Measurements from ENCODE around the gene LRRC36. TPM values are rescaled to one million over a fixed set of nuclear protein-coding genes. Genes with fewer than 3 reads are reported as not detected.
"Not testable (repeated sequence)": the region's sequence is repeated elsewhere in the genome, so short reads cannot be mapped to it uniquely, and the experiment has no call there.

The LRRC36 gene
- polyA plus RNA-seq, 1 donor from 2014 or later: not detected

DNA sequence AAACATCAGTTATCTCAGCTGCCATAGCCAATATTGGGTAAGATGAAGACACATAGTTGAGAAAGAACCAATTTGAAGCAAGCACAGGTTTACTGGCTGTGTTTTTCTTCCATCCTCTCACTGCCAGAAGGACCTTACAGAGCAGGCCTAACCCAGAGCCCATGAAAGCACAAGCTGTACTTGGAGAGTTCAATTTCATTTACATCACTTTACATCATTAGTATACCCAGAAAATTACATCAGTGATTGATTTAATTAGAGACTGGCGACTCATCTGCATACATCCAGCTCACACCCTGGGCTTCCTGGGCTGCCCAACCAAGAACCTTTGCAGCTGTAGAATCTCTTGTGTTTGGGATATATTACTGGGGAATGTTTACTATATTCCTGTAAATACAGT lies 23.7 kb downstream of the LRRC36 start:
- peaks cover 0 to 1% (median 0%) of the 10 kb centered on the region in 3 donors for H3K4me1 Mint-ChIP-seq
- H3K9me3 Mint-ChIP-seq: no peaks in the 10 kb centered on the region
- H3K4me3 Mint-ChIP-seq: no peak overlapping the region
- no peak overlapping the region for H3K27ac Mint-ChIP-seq
- H3K27me3 Mint-ChIP-seq: no peaks in the 10 kb centered on the region
- H3K36me3 Mint-ChIP-seq: no peaks in the 10 kb centered on the region

DNA sequence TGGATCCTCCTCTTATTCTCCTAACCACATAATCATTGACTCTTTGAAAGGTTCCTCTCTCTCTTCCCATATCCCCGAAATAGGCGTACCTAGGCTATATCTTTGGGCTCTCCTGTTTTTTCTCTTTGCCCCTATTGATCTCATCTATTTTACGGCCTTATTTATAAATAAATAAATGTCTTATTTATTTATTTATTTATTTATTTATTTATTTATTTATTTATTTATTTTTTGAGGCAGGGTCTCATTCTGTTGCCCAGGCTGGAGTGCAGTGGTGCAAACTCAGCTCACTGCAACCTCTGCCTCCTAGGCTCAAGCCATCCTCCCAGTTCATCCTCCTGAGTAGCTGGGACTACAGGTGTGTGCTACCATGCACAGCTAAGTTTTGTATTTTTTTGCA lies 25.8 kb downstream of the LRRC36 start:
- H3K9me3 Mint-ChIP-seq, H3K27ac Mint-ChIP-seq, H3K36me3 Mint-ChIP-seq, H3K4me1 Mint-ChIP-seq, H3K27me3 Mint-ChIP-seq, H3K4me3 Mint-ChIP-seq: not testable (repeated sequence)

DNA sequence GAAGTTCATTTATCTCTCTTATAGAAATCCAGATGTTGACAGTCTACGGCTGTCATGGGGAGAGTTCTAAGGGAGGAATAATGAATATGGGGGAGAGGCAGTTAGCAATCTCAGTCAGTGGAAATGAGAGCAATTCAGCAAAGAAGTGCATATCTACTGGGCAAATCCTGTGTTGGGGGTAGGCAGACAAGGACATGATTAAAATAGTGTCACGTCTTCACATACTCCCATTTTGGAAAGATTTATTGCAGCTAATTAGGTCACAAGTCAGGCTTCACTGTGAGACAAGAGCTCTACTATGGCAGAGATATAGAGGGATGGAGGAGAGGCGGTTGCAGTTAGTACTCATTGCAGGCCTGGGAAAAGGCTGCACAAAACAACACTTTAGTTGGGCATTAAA lies 29.8 kb downstream of the LRRC36 start:
- no peak overlapping the region for H3K27ac Mint-ChIP-seq
- no peak overlapping the region for H3K4me3 Mint-ChIP-seq
- peaks cover 2% of the 10 kb centered on the region for H3K36me3 Mint-ChIP-seq
- H3K4me1 Mint-ChIP-seq: peaks cover 0 to 1% (median 0%) of the 10 kb centered on the region in 3 donors
- H3K27me3 Mint-ChIP-seq: peaks cover 2% of the 10 kb centered on the region
- H3K9me3 Mint-ChIP-seq: no peaks in the 10 kb centered on the region

DNA sequence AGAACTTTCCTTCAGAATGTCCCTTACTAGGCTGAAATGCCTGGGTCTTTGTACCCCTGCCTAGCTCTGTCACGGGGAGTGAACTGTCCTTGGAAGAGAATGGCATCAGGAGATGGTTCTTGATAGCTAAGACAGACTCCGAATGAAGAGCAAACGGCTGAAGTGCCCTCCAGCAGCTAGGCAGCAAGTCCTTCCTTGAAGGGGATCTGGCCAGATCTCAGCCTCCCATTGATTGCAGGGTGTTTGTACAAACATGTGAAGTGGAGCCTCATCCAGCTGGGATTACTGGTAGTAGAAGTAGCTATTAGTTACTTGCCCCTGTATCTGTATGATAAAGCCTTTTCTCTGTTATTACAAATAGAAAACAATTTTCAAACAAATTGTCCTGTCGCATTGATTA lies 30.9 kb downstream of the LRRC36 start:
- Mint-ChIP-seq H3K4me3 (no peak overlapping the region), H3K27ac (no peak overlapping the region), H3K4me1 (peaks cover 0 to 1% (median 0%) of the 10 kb centered on the region in 3 donors), H3K27me3 (peaks cover 2% of the 10 kb centered on the region), H3K36me3 (peaks cover 2% of the 10 kb centered on the region), H3K9me3 (no peaks in the 10 kb centered on the region)

DNA sequence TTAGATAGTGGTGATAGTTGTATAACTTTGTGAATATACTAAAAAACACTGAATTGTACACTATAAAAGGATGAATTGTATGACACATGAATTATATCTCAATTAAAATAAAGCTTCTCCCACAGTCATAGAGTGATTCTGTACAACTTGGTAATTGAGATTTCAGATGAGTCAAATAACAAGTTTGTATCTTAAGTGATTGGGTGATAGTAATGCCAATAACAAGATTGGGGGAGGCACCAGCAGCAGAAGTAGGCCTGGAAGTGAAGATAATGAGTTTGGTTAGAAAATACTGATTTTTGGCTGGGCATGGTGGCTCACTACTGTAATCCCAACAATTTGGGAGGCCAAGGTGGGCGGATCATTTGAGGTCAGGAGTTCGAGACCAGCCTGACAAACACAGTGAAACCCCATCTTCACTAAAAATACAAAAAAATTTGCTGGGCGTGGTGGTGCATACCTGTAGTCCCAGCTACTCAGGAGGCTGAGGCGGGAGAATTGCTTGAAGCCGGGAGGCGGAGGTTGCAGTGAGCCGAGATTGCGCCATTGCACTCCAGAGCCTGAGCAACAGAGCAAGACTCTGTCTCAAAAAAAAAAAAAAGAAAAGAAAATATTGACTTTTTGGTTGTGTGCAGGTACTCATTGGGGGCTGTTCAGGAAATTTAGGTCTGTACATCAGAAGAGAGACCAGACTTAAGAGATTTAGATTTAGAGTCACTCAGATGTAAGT lies 33.1 kb downstream of the LRRC36 start:
- not testable (repeated sequence) for H3K27ac Mint-ChIP-seq, H3K9me3 Mint-ChIP-seq, H3K4me3 Mint-ChIP-seq, H3K27me3 Mint-ChIP-seq, H3K4me1 Mint-ChIP-seq, H3K36me3 Mint-ChIP-seq

DNA sequence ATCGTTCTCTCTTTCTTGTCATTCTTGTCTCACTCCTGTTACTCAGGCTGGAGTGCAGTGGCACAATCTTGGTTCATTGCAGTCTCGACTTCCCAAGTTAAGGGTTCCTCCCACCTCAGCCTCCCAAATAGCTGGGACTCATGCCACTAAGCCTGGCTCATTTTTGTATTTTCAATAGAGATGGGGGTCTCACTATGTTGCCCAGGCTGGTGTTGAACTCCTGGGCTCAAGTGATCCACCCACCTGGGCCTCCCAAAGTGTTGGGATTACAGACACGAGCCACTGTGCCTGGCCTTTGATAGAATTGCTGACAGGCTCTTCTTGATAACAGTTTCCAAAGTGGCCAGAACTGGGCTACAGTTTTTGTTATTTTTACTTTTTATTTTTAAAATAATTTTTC lies 34.4 kb downstream of the LRRC36 start:
- Mint-ChIP-seq H3K4me3 (no peak overlapping the region), H3K27ac (no peak overlapping the region), H3K36me3 (peaks cover 4% of the 10 kb centered on the region), H3K9me3 (no peaks in the 10 kb centered on the region), H3K4me1 (peaks cover 7 to 12% (median 8%) of the 10 kb centered on the region in 3 donors), H3K27me3 (peaks cover 2% of the 10 kb centered on the region)

DNA sequence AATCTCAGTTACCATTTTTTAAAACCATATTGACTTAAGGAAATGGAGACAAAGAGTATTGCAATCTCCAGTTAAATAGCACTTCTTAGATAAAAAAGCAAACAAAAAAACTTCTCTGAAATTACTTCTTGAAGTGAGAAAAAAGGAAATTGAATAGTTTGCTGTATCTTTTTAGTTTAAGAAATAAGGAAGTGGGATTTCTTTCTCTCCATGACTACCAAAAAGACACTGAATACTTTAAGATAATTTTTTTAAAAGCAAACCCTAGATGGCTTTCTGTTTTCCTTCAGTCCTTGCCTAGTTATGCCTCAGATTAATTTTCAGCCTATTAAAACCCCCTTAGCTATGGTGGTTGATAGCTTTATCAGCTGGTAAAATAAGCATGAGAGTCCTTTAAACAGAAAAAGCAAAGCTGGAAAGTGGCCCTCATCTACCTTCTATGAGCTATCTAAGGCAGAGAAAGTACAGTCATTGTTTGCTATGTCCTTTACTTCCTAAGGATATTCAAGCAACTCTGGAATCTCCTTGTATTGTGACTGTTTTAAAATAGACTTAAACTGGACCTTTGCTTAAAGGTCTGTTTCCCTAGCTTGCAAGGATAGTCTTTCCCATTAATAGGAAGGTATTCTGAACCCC lies 38.1 kb downstream of the LRRC36 start:
- Mint-ChIP-seq H3K4me1 (peaks cover 7 to 12% (median 8%) of the 10 kb centered on the region in 3 donors), H3K36me3 (peaks cover 4% of the 10 kb centered on the region), H3K27ac (peak overlapping the region in 1 of 3 donors; percentile 13), H3K4me3 (no peak overlapping the region), H3K27me3 (no peaks in the 10 kb centered on the region), H3K9me3 (no peaks in the 10 kb centered on the region)

DNA sequence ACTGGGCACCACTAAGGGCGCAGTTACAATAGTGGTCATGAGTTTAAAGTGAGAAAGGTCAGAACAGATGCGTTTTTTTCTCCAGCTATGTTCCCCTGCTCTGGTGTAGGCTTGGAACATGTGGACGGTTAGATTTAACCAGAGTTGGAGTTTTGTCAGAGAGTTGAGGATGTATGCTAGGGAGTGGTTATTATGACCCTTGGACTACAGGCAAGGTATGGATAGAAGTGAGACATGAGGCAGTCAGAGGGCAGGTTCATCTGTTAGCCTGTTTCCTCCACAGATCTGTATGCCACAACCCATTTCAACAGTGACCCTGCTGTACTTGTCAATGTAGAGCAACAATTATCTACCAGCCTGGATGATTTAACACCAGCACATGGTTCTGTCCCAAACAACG lies 44.0 kb downstream of the LRRC36 start:
- H3K4me3 Mint-ChIP-seq: no peak overlapping the region
- H3K27me3 Mint-ChIP-seq: peaks cover 2% of the 10 kb centered on the region
- no peaks in the 10 kb centered on the region for H3K36me3 Mint-ChIP-seq
- H3K4me1 Mint-ChIP-seq: peaks cover 0 to 1% (median 1%) of the 10 kb centered on the region in 3 donors
- H3K27ac Mint-ChIP-seq: no peak overlapping the region
- H3K9me3 Mint-ChIP-seq: no peaks in the 10 kb centered on the region

DNA sequence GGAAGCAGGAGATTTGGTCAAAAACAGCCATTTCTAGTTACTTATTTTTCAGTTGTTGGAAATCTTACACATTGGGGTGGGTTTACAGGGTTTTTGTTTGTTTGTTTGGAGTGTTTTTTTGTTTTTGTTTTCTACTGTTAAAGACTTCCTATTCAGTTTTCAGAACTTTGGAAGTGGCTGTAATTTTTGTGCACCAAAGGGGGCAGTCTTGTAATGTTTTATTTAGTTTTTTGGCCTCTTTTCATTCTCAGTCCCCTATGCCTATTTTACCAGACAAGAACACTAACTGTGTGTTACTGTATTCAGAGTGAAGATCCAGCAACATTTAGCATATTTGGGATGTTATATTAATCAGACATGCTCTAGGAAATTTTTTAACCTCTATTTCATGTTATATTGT lies 46.0 kb downstream of the LRRC36 start:
- Mint-ChIP-seq H3K9me3 (no peaks in the 10 kb centered on the region), H3K4me1 (peaks cover 0 to 2% (median 0%) of the 10 kb centered on the region in 3 donors), H3K36me3 (no peaks in the 10 kb centered on the region), H3K4me3 (no peak overlapping the region), H3K27ac (no peak overlapping the region), H3K27me3 (peaks cover 2% of the 10 kb centered on the region)

DNA sequence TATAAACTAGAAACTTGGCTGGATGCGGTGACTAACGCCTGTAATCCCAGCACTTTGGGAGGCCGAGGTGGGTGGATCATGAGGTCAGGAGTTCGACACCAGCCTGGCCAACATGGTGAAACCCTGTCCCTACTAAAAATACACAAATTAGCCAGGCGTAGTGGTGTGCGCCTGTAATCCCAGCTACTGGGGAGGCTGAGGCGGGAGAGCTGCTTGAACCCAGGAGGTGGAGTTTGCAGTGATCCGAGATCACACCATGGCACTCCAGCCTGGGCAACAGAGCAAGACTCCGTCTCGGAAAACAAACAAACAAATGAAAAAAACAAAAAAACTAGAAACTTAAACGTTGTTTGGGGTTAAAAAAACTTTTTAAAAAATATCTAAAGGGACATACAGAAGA lies 49.4 kb downstream of the LRRC36 start:
- H3K9me3 Mint-ChIP-seq, H3K4me3 Mint-ChIP-seq, H3K27ac Mint-ChIP-seq, H3K4me1 Mint-ChIP-seq, H3K27me3 Mint-ChIP-seq, H3K36me3 Mint-ChIP-seq: not testable (repeated sequence)

DNA sequence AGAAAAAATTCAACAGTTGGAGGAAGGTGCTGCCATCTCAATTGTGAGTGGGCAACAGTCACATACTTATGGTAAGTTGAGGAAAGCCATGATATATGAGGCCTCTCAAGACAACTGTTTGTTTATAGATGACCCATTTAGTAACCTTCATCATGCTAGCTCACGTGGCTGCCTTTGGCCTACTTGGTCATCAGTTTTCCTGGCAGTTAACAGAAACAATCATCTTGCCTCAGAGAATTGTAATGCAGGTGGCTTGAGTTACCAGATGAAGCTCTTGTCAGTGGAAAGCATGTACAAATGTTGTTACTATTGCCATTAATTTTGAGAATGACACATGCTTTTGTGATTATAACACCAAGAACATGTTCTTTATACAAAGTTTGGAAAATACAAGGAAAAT lies 52.0 kb downstream of the LRRC36 start:
- Mint-ChIP-seq H3K4me3 (no peak overlapping the region), H3K27me3 (peaks cover 4% of the 10 kb centered on the region), H3K9me3 (no peaks in the 10 kb centered on the region), H3K27ac (no peak overlapping the region), H3K36me3 (no peaks in the 10 kb centered on the region), H3K4me1 (peaks cover 0 to 2% (median 0%) of the 10 kb centered on the region in 3 donors)

DNA sequence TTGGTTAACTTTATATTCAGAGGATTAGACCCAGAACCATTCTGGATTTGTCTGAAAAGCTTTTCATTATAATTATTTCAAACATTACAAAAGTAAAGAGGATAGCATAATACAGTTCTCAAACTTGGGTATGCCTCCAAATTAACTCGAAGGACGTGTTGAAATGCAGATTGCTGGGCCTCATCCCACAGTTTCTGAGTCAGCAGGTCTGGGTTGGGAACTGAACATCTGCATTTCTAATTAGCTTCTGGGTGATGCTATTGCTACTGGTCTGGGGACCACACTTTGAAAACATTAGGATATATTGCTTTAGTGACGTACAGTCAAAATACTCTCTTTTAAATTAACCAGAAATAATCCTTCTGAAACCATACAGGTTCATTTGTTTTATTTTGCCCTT lies 56.7 kb downstream of the LRRC36 start:
- no peaks in the 10 kb centered on the region for H3K4me1 Mint-ChIP-seq
- H3K36me3 Mint-ChIP-seq: no peaks in the 10 kb centered on the region
- H3K27me3 Mint-ChIP-seq: no peaks in the 10 kb centered on the region
- no peak overlapping the region for H3K4me3 Mint-ChIP-seq
- H3K9me3 Mint-ChIP-seq: no peaks in the 10 kb centered on the region
- no peak overlapping the region for H3K27ac Mint-ChIP-seq

DNA sequence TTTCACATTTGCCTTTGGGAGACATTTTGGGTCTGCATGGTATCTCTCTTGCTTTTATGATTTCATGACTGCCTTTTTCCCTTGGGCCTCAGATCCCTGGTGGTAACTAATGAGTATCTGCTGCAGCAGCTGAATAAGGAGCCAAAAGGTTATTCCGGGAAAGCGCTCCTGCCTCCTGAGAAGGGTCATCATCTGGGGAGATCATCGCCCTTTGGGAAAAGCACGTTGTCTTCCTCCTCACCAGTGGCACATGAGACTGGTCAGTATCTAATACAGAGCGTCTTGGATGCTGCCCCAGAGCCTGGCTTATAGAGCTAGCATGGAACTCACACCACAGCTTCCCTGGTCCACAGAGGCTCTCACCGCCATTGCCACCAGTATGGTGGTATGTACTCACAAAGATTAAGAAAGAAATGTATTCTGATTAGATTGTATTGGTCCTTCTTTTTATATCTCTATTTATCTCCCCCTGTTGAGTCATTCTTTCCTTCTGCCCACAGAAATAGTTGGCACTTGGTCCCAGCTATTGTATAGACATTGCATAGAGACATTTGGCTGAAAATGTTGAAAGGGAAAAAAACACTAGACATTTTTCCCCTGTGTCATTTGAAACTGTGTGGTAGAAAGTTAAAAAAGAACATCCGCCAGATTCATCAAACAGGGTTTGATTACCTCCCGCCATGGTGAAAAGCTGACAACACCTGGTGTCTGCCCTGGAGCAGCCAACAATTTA lies 58.3 kb downstream of the LRRC36 start:
- Mint-ChIP-seq H3K4me3 (no peak overlapping the region), H3K27ac (no peak overlapping the region), H3K27me3 (peaks cover 4% of the 10 kb centered on the region), H3K36me3 (no peaks in the 10 kb centered on the region), H3K4me1 (peaks cover 0 to 2% (median 0%) of the 10 kb centered on the region in 3 donors), H3K9me3 (no peaks in the 10 kb centered on the region)

DNA sequence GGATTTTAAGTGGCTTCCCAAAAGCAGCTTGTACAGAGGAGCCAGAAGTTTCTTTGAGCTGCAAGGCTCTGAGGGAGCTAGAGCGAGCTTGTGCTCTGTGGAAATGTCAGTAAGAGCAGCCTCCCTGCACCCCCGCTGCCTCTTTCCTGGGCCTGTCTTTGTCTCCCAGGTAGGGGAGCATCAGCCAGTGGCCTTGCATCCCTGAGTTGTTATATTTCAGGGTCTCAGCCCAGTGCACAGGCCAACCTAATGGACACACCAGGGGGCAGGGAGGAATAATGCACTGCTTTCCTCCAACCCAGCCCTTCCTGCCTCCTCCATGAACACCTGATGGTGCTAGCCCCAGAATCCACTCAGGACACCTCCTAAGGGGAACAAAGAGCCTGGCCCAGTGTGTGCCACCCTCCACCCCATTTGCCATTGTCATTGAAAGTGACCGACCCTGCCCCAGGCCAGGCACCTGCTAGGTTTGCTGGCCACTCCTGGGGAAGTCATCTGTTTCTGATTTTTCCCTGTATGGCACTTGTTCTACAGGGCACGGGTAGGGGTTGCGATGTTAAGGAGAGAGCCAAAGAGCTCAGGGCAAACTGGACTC lies 60.3 kb downstream of the LRRC36 start:
- H3K4me3 Mint-ChIP-seq: no peak overlapping the region
- H3K27ac Mint-ChIP-seq: peak overlapping the region in 1 of 3 donors; percentile 25
- H3K36me3 Mint-ChIP-seq: no peaks in the 10 kb centered on the region
- peaks cover 0 to 4% (median 3%) of the 10 kb centered on the region in 3 donors for H3K4me1 Mint-ChIP-seq
- H3K27me3 Mint-ChIP-seq: peaks cover 6% of the 10 kb centered on the region
- H3K9me3 Mint-ChIP-seq: no peaks in the 10 kb centered on the region

DNA sequence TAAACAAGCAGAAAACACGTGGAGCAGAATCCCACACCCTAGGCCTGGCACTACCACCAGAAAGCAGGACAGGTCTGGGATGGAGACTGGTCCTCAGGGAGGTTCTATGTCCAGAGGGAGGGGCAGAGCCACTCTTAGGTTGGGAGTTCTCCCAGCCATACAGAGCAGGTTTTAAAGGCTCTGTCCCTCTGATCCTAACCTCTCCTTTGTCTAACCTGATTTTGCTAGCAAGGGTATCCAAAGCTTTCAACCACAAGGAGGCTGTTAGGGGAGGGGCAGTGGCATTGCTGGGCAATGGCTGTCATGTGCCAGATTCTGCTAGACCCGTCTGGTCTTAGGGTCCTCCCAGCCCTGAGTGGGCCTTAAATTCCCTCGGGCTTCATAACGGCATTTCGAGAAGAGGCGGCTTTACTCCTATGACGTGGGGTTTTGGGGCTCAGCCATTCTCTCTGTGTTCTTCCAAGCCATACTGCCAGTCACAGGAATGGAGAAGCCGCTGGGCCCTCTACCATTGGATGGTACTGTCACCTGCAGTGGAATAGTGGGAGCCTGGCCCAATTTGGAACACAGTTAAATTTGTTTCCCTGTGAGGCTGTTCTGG lies 61.0 kb downstream of the LRRC36 start:
- Mint-ChIP-seq H3K27me3 (peaks cover 9% of the 10 kb centered on the region), H3K4me3 (no peak overlapping the region), H3K9me3 (no peaks in the 10 kb centered on the region), H3K4me1 (peaks cover 0 to 4% (median 3%) of the 10 kb centered on the region in 3 donors), H3K36me3 (no peaks in the 10 kb centered on the region), H3K27ac (peak overlapping the region in 1 of 3 donors; percentile 25)
